Body of pancreas (tissue), 4 donors: ENCODE results near the gene TCEANC. TPM values are rescaled to one million over a fixed set of nuclear protein-coding genes. Genes with fewer than 3 reads are reported as not detected.

Source experiments
- ATAC-seq: fragments of 150-250 bp; one replicate; pipeline ENCODE4 v1.9.1; 2016
- DNase-seq, 4 donors: peaks; one replicate each; pipeline ENCODE4 v3.0.0-alpha.2; 2019
- H3K27ac ChIP-seq, 4 donors: fragments of 200-600 bp; sonication (generic); 1 replicate in 3 of 4; 2 replicates in 1 of 4; pipeline versions ENCODE4 v1.5.1 to v1.6.1; 2016 to 2019; ENCODE audit warnings: mild to moderate bottlenecking in 1 of 4, mixed read lengths in 1 of 4, moderate library complexity in 1 of 4
- H3K27me3 ChIP-seq, 2 donors: fragments of 200-600 bp; sonication (generic); one replicate each; pipeline ENCODE4 v1.6.0; 2016; ENCODE audit warnings: mild to moderate bottlenecking in 1 of 2
- H3K36me3 ChIP-seq, 2 donors: fragments of 200-600 bp; sonication (generic); replicated peaks in 1 of 2; 2 replicates each; pipeline ENCODE4 v1.5.1; 2016; ENCODE audit warnings: low read depth in 2 of 2; ENCODE audit not compliant: insufficient read depth in 1 of 2
- H3K4me1 ChIP-seq: fragments of 200-600 bp; sonication (generic); one replicate; pipeline ENCODE4 v1.6.0; 2016
- H3K4me3 ChIP-seq, 2 donors: fragments of 200-600 bp; sonication (generic); 1 replicate in 1 of 2; 2 replicates in 1 of 2; pipeline ENCODE4 v1.5.1; 2016 to 2019
- H3K9me3 ChIP-seq, 3 donors: fragments of 200-600 bp; sonication (generic); 1 replicate in 2 of 3; 2 replicates in 1 of 3; pipeline ENCODE4 v1.5.1; 2016
- POLR2A ChIP-seq, 3 donors: fragments of 450-650 bp; IDR thresholded peaks; one replicate each; pipeline ENCODE4 v1.6.1; 2016; ENCODE audit warnings: antibody characterized with exemption in 3 of 3, mild to moderate bottlenecking in 2 of 3
- WGBS, 2 donors: methylation state at CpG; one replicate each; pipeline ENCODE4 v1.1.5; 2017; 5-methylcytosine and 5-hydroxymethylcytosine counted together
- intact Hi-C: fragments of 100-400 bp; cut with DNase I; formaldehyde crosslinking; loops from one replicate; pipeline ENCODE4 v1.15.1; 2023
- total RNA-seq, 2 donors: library from RNA; depleted of rRNA; stranded (reverse); fragments of >200 nt; gene quantifications; one replicate each; pipeline ENCODE4 v1.1.0, GENCODE V29; 2016
- TF ChIP-seq, protein P1 (sequence below), 7 experiments: fragments of 450-650 bp in 4 of 7; fragments of 200-600 bp in 3 of 7; sonication (generic) in 3 of 7; IDR thresholded peaks; one replicate each; pipeline ENCODE4 v1.5.1; 2016 to 2019; ENCODE audit warnings: antibody characterized with exemption in 7 of 7

Gene TCEANC, protein sequence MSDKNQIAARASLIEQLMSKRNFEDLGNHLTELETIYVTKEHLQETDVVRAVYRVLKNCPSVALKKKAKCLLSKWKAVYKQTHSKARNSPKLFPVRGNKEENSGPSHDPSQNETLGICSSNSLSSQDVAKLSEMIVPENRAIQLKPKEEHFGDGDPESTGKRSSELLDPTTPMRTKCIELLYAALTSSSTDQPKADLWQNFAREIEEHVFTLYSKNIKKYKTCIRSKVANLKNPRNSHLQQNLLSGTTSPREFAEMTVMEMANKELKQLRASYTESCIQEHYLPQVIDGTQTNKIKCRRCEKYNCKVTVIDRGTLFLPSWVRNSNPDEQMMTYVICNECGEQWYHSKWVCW
- 1 to 10 TPM; 3.1 to 5.3 TPM for total RNA-seq

DNA sequence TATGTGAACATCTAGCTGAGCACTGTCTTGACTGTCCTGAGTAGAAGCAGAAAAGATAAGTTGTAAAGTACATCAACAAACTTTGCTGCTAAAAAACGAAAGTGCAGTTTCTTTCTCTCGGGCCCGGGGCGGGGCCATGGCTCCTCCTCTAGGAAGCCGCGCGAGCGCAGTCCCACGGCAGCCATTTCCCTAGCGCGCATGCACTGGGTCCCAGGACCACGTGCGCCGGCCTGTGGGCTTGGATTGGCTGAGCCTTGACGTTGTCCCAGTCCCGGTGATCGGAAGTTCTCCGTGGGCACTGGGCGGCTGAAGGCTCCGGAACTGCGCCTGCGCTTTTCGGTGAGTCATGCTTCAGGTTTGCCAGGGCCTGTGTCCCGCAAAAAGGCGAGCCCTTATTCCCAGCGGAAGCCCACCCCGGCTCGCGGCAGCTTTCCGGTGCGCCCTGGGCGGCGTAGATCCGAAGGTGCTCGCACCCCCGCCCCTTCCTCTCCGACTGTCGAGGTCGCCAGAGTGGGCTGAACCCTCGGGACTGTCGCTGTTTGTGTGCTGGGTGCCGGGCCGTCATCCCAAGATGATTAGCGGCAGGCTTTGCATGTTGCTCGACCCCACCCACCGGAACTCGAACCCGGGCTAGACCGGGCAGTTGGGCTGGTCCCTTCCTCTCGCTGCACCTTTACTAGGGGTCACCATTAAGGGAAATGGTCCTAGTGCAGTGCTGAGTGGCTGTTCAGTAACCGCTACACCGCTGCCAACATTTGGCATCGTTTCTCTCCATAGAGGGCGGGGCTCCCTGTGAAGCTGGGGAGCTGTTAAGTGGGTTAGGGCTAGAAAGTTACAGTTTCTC is at the start of gene TCEANC:
Gene TCEANC (plus strand): TSS at position 292 of the 844 bp plus-strand sequence. CDS start 9,368 bp downstream, outside the sequence.
- Histone ChIP-seq H3K27ac (peak within 1 kb of the TSS; percentile 89 to 96 (median 92)), H3K4me1 (peaks cover 6% of the 10 kb centered on the region), H3K36me3 (no peaks in the 10 kb centered on the region), H3K27me3 (no peaks in the 10 kb centered on the region), H3K9me3 (no peaks in the 10 kb centered on the region), H3K4me3 (peak within 1 kb of the TSS; percentile 27 to 55)
- DNase-seq: peak; percentile 94 to 98 (median 98)
- intact Hi-C loops: no loop called here
- 0% methylated on average over 4 to 45 of the region's 54 CpGs for WGBS, 2 donors
- peak; percentile 75 to 89 (median 88) for TF ChIP-seq POLR2A (IDR thresholded peaks at IDR 0.05)
- TF ChIP-seq, protein P1, sequence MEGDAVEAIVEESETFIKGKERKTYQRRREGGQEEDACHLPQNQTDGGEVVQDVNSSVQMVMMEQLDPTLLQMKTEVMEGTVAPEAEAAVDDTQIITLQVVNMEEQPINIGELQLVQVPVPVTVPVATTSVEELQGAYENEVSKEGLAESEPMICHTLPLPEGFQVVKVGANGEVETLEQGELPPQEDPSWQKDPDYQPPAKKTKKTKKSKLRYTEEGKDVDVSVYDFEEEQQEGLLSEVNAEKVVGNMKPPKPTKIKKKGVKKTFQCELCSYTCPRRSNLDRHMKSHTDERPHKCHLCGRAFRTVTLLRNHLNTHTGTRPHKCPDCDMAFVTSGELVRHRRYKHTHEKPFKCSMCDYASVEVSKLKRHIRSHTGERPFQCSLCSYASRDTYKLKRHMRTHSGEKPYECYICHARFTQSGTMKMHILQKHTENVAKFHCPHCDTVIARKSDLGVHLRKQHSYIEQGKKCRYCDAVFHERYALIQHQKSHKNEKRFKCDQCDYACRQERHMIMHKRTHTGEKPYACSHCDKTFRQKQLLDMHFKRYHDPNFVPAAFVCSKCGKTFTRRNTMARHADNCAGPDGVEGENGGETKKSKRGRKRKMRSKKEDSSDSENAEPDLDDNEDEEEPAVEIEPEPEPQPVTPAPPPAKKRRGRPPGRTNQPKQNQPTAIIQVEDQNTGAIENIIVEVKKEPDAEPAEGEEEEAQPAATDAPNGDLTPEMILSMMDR (IDR thresholded peaks at IDR 0.05): no peak
- ATAC-seq: peak; percentile 99

DNA sequence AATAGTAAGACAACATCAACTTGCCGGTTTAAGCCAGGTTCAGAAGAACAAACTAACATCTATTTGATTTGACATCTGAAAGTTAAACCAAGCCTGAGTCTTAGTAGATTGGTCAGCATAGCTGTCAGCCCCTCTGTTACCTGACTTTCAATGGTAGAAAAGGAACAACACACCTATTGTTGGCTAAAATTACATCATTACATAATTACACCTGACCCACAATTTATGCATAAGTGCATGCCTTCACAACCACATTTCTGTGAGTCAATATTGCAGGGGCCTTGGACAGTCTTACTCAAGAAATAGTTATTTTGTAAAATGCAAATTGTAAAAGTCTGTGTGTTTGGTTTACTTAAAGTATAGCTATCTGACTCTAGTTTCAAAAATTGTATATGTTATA is 47.3 kb upstream of the TCEANC start:
- intact Hi-C loops: no loop called here
- ATAC-seq: no peak
- H3K27me3 ChIP-seq: no peaks in the 10 kb centered on the region
- no peak overlapping the region for H3K4me3 ChIP-seq
- WGBS, 2 donors: 50 to 80% methylated on average over 1 of the region's 1 CpG
- no peaks in the 10 kb centered on the region for H3K36me3 ChIP-seq
- no peak for DNase-seq
- H3K27ac ChIP-seq: no peak overlapping the region
- no peaks in the 10 kb centered on the region for H3K9me3 ChIP-seq
- TF ChIP-seq POLR2A (IDR thresholded peaks at IDR 0.05): no peak
- TF ChIP-seq, protein P1 (IDR thresholded peaks at IDR 0.05): no peak
- H3K4me1 ChIP-seq: no peaks in the 10 kb centered on the region

DNA sequence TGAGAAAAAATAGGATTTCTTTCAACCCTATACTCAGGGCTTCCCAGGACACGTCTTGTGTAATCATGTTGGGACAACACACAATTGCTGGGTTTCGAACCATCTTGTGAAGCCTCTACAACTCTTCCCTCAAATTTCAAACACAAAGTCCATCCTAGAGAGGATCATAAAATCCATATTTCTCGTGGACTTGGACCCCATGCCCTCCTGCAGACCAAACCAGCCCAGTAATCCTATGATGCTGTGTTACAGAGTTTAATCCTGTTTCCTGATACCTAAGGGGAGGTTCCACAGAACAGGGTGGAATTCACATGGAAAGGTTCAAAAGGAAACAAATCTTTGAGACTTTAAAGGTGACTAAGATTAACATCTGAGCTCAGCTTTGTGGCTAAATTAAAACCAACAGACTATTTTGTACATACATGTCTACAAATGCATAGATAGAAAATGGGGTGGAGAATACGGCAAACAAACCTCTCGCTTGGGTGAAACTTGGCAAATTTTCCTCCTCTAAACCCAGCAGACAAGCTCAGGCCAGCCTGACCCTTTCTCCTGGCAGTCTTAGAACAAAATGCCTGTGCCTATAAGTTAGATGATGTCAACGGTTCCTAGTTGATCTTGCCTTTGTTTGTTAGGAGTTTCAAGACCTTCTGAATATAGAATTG is 45.5 kb upstream of the TCEANC start:
- intact Hi-C loops: no loop called here
- WGBS, 2 donors: 69 to 70% methylated on average over 6 of the region's 6 CpGs

DNA sequence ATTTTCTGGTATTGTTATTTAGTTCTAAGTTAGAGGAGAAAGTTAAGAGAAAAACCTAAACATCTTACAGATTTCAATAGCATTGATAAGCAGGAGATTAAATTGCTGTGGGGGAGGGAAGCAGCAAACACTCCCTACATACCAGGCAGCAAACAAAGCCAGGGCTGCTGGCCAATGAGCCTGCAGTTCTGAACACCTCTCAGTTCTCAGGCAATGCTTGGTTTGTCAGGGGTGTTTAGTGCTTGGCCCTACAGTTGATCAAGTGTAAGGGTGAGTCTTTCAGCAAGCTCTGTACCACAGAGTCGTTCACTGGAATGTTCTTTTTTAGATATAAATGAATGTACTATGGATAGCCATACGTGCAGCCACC is 45.0 kb upstream of the TCEANC start:
- no peaks in the 10 kb centered on the region for H3K27me3 ChIP-seq
- no peak for TF ChIP-seq POLR2A (IDR thresholded peaks at IDR 0.05)
- TF ChIP-seq, protein P1 (IDR thresholded peaks at IDR 0.05): no peak
- H3K36me3 ChIP-seq: no peaks in the 10 kb centered on the region
- no peak for ATAC-seq
- H3K27ac ChIP-seq: no peak overlapping the region
- intact Hi-C loops: no loop called here
- 60 to 75% methylated on average over 2 of the region's 2 CpGs for WGBS, 2 donors
- no peak overlapping the region for H3K4me3 ChIP-seq
- no peaks in the 10 kb centered on the region for H3K4me1 ChIP-seq
- DNase-seq: no peak
- no peaks in the 10 kb centered on the region for H3K9me3 ChIP-seq

More for the DNA sequence above, 45.5 kb upstream of the TCEANC start:
- Histone ChIP-seq H3K27ac (no peak overlapping the region), H3K4me3 (no peak overlapping the region), H3K27me3 (no peaks in the 10 kb centered on the region), H3K9me3 (no peaks in the 10 kb centered on the region), H3K36me3 (no peaks in the 10 kb centered on the region), H3K4me1 (no peaks in the 10 kb centered on the region)
- DNase-seq (no peak), ATAC-seq (no peak)
- TF ChIP-seq POLR2A (IDR thresholded peaks at IDR 0.05): no peak
- TF ChIP-seq, protein P1 (IDR thresholded peaks at IDR 0.05): no peak
